22Rv1 (cell line): ENCODE data around the gene USP53.

ENCODE experiments used
- ZFX ChIP-seq: fragments of 450-650 bp; IDR thresholded peaks from 2 replicates; pipeline ENCODE4 v1.6.1; 2017; ENCODE audit warnings: antibody characterized with exemption, borderline replicate concordance
- TF ChIP-seq, protein P1 (sequence below): fragments of 450-650 bp; IDR thresholded peaks from 2 replicates; pipeline ENCODE4 v1.5.1; 2017; ENCODE audit warnings: mild to moderate bottlenecking

DNA sequence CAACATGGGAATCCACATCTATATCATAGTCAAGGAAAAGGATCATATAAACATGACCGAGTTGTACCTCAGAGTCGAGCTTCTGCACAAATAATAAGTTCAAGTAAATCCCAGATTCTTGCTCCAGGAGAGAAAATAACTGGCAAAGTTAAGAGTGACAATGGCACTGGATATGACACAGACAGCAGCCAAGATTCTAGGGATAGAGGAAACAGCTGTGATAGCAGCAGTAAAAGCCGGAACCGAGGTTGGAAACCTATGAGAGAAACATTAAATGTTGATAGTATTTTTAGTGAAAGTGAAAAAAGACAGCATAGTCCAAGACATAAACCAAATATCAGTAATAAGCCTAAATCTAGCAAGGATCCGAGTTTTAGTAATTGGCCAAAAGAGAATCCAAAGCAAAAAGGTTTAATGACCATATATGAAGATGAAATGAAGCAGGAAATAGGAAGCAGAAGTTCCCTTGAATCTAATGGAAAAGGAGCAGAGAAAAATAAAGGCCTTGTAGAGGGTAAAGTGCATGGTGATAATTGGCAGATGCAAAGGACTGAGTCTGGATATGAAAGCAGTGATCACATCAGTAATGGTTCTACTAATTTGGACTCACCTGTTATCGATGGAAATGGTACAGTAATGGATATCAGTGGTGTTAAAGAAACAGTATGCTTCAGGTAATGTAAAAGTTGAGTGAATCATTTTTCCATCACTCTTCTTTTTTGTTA, 59.0 kb downstream of the USP53 start:
- TF ChIP-seq, protein P1, sequence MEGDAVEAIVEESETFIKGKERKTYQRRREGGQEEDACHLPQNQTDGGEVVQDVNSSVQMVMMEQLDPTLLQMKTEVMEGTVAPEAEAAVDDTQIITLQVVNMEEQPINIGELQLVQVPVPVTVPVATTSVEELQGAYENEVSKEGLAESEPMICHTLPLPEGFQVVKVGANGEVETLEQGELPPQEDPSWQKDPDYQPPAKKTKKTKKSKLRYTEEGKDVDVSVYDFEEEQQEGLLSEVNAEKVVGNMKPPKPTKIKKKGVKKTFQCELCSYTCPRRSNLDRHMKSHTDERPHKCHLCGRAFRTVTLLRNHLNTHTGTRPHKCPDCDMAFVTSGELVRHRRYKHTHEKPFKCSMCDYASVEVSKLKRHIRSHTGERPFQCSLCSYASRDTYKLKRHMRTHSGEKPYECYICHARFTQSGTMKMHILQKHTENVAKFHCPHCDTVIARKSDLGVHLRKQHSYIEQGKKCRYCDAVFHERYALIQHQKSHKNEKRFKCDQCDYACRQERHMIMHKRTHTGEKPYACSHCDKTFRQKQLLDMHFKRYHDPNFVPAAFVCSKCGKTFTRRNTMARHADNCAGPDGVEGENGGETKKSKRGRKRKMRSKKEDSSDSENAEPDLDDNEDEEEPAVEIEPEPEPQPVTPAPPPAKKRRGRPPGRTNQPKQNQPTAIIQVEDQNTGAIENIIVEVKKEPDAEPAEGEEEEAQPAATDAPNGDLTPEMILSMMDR = no peak
- no peak for TF ChIP-seq ZFX
